Right lobe of liver (tissue), 6 donors: ENCODE results near the gene PCDH18. TPM values are rescaled to one million over a fixed set of nuclear protein-coding genes. Genes with fewer than 3 reads are reported as not detected.
A peak's percentile ranks its signal among the peaks of the same experiment; 100 is the strongest.

Experiments used
- ATAC-seq, 4 donors: fragments of 200-7000 bp; cut with Tn5 transposase; one replicate each; pipeline ENCODE4 v1.9.1; 2020; ENCODE audit warnings: mild to moderate bottlenecking in 4 of 4, moderate library complexity in 4 of 4
- DNase-seq, 3 donors: peaks; one replicate each; pipeline ENCODE4 v3.0.0-alpha.2; 2020
- H3K27ac ChIP-seq, 3 donors: fragments of 200-600 bp; one replicate each; pipeline ENCODE4 v1.8.0; 2022
- H3K27me3 ChIP-seq, 2 donors: fragments of 200-600 bp; one replicate each; pipeline ENCODE4 v1.8.0; 2022
- H3K36me3 ChIP-seq, 4 donors: fragments of 200-600 bp; sonication (generic) in 1 of 4; one replicate each; pipeline versions ENCODE4 v1.5.1 to v1.8.0; 2017 to 2022; ENCODE audit warnings: control low read depth in 1 of 4
- H3K4me1 ChIP-seq, 4 donors: fragments of 200-600 bp; sonication (generic) in 1 of 4; one replicate each; pipeline versions ENCODE4 v1.5.1 to v1.8.0; 2017 to 2022; ENCODE audit warnings: control low read depth in 1 of 4
- H3K4me3 ChIP-seq, 3 donors: fragments of 200-600 bp; one replicate each; pipeline ENCODE4 v1.8.0; 2022
- H3K9me3 ChIP-seq, 4 donors: fragments of 200-600 bp; sonication (generic) in 1 of 4; one replicate each; pipeline versions ENCODE4 v1.5.1 to v1.8.0; 2017 to 2022; ENCODE audit warnings: control low read depth in 1 of 4
- POLR2A ChIP-seq: fragments of 450-650 bp; IDR thresholded peaks from one replicate; pipeline ENCODE4 v1.6.1; 2017; ENCODE audit warnings: antibody characterized with exemption, mild to moderate bottlenecking
- WGBS: methylation state at CpG from one replicate; pipeline ENCODE4 v1.1.6; 2018; ENCODE audit warnings: low coverage, low lambda C conversion rate; ENCODE audit not compliant: insufficient coverage; ENCODE audit errors: missing lambda C conversion rate; 5-methylcytosine and 5-hydroxymethylcytosine counted together
- intact Hi-C, 2 donors: fragments of 100-400 bp; cut with DNase I; formaldehyde crosslinking; loops; one replicate each; pipeline versions ENCODE4 v1.11.2 to v1.14.1; 2022
- total RNA-seq, 6 experiments: library from RNA; depleted of rRNA in 2 of 6; stranded (reverse); fragments of >200 nt in 2 of 6; fragmentation: NEBNext Ultra II Directional in 3 of 6; extraction: Animal tissue kit (Norgen Biotek cat#: 25700) in 3 of 6; gene quantifications; one replicate each; pipeline versions ENCODE4 v1.1.0 to v1.2.4, GENCODE V29; 2016 to 2023
- TF ChIP-seq, protein P1 (sequence below), 4 donors: fragments of 200-600 bp in 3 of 4; fragments of 450-650 bp in 1 of 4; IDR thresholded peaks; one replicate each; pipeline versions ENCODE4 v1.5.1 to v1.8.0; 2016 to 2022; ENCODE audit warnings: antibody characterized with exemption in 4 of 4, mild to moderate bottlenecking in 2 of 4
- donor health status: DM: no; HTN: yes; CAD: no.
- donor health status: DM: no; HTN: no; CAD: no.
- donor health status: DM: no; HTN: no; CAD: no.
- donor health status: DM: no; HTN: yes; CAD: no.
- donor health status: DM: no; HTN: yes; CAD: no.

The PCDH18 gene
- total RNA-seq, 6 experiments from 2014 or later = 1.3 to 2.6 (median 1.7) TPM

DNA sequence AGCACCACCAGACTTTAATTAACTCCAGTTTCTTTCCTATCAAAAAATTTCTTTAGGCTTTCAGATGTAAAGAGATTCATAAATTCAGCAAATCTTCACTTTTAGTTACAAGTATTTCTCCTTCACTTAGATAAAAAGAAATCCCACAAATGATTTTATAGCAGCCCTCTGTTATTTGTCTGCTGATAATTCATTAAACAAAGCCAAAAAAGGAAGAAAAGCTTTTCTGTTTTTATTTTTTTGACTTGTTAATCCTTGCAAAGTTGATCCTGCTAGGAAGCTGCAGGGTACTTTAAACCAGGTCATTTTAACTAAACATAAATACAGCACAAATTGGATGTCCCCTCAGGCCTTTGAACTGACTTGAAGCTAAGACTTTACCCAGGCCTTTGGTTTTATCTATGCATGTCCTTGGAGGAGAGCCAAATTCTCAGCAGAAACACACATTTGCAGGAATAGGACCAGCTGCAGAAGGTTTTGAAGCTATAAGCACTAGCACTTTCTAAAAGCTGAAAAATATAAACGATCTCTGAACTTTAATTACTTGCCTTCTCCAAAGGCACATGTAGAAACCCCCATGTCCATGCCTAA is 57.5 kb downstream of the PCDH18 start:
- Histone ChIP-seq H3K9me3 (no peaks in the 10 kb centered on the region), H3K27ac (no peak overlapping the region), H3K27me3 (no peaks in the 10 kb centered on the region), H3K4me3 (no peak overlapping the region), H3K36me3 (no peaks in the 10 kb centered on the region), H3K4me1 (no peaks in the 10 kb centered on the region)
- ATAC-seq = peak in 2 of 4 donors; percentile 13 to 37
- DNase-seq = no peak
- intact Hi-C loops = no loop called here
- WGBS = 8% methylated on average over 1 of the region's 1 CpG
- TF ChIP-seq, protein P1, sequence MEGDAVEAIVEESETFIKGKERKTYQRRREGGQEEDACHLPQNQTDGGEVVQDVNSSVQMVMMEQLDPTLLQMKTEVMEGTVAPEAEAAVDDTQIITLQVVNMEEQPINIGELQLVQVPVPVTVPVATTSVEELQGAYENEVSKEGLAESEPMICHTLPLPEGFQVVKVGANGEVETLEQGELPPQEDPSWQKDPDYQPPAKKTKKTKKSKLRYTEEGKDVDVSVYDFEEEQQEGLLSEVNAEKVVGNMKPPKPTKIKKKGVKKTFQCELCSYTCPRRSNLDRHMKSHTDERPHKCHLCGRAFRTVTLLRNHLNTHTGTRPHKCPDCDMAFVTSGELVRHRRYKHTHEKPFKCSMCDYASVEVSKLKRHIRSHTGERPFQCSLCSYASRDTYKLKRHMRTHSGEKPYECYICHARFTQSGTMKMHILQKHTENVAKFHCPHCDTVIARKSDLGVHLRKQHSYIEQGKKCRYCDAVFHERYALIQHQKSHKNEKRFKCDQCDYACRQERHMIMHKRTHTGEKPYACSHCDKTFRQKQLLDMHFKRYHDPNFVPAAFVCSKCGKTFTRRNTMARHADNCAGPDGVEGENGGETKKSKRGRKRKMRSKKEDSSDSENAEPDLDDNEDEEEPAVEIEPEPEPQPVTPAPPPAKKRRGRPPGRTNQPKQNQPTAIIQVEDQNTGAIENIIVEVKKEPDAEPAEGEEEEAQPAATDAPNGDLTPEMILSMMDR (IDR thresholded peaks at IDR 0.05) = no peak
- no peak for TF ChIP-seq POLR2A

DNA sequence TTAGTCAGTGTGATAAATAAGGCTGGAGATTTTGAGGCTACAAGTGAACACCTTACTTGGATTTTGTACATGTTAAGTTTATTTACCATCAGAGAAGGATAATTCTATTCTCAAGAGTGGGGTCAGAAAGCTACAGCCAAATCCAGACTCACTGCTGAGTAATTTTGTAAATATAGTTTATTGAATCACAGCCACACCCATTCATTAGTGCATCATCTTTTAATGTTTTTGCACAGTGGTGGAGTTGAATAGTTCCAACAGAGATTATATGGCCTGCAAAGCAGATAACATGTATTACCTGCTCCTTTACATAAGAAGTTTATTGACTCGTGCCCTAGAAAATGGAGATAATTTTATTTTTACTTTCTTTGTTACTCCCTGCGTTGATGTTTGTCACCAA is 60.4 kb downstream of the PCDH18 start:
- WGBS = 52% methylated on average over 2 of the region's 2 CpGs
- H3K9me3 ChIP-seq = no peaks in the 10 kb centered on the region
- no peaks in the 10 kb centered on the region for H3K36me3 ChIP-seq
- no peak overlapping the region for H3K27ac ChIP-seq
- DNase-seq (no peak), ATAC-seq (no peak)
- intact Hi-C loops = no loop called here
- H3K4me3 ChIP-seq = no peak overlapping the region
- TF ChIP-seq POLR2A = no peak
- TF ChIP-seq, protein P1 (IDR thresholded peaks at IDR 0.05) = no peak
- H3K27me3 ChIP-seq = no peaks in the 10 kb centered on the region
- H3K4me1 ChIP-seq = no peaks in the 10 kb centered on the region

DNA sequence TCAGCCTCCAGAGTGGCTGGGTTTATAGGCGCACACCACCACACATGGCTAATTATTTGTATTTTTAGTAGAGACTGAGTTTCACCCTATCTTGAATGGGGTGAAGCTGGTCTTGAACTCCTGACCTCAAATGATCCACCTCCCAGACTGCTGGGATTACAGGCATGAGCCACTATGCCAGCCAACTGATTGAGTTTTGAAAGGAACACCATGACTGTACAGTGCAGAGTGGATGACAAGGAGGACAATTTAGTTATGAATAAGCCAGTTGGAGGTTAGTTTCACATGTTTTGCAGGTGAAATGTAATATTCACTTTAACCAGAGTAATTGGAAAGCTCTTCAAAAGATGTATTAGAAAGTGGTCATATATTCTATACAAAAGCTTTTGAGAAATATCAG is 60.8 kb downstream of the PCDH18 start:
- intact Hi-C loops = no loop called here
- ATAC-seq (no peak), DNase-seq (no peak)
- H3K27ac ChIP-seq = no peak overlapping the region
- H3K27me3 ChIP-seq = no peaks in the 10 kb centered on the region
- H3K36me3 ChIP-seq = no peaks in the 10 kb centered on the region
- TF ChIP-seq, protein P1 (IDR thresholded peaks at IDR 0.05) = no peak
- no peak for TF ChIP-seq POLR2A
- H3K4me3 ChIP-seq = no peak overlapping the region
- 44% methylated on average over 1 of the region's 1 CpG for WGBS
- H3K9me3 ChIP-seq = no peaks in the 10 kb centered on the region
- no peaks in the 10 kb centered on the region for H3K4me1 ChIP-seq

DNA sequence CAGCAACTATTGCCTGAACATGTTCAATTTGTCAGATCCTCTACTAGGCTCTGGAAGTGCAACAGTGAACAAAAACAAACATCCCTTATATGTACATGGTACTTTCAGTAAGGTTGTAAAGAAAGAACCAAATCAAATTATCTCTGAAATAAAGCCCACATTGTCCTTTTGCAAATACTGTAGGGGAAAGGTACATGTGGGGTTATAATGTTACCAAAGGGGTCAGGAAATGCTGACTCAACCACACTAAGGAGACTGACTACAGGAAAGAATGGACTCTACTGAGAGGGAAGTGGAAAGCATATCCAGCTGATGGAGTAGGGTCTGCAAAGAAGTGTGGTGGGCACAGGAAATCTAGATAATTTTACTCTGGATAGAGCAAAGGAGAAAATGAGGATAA is 61.5 kb downstream of the PCDH18 start:
- TF ChIP-seq, protein P1 (IDR thresholded peaks at IDR 0.05) = no peak
- TF ChIP-seq POLR2A = no peak
- H3K36me3 ChIP-seq = no peaks in the 10 kb centered on the region
- no peaks in the 10 kb centered on the region for H3K4me1 ChIP-seq
- no peak for ATAC-seq
- intact Hi-C loops = no loop called here
- H3K27me3 ChIP-seq = no peaks in the 10 kb centered on the region
- H3K27ac ChIP-seq = no peak overlapping the region
- no peaks in the 10 kb centered on the region for H3K9me3 ChIP-seq
- DNase-seq = no peak
- H3K4me3 ChIP-seq = no peak overlapping the region
